Measurements from ENCODE around the gene HILPDA. TPM values are rescaled to one million over a fixed set of nuclear protein-coding genes. Genes with fewer than 3 reads are reported as not detected.

HILPDA gene
- total RNA-seq, 2 experiments from 2014 or later, result 22.4 to 33.9 TPM

DNA sequence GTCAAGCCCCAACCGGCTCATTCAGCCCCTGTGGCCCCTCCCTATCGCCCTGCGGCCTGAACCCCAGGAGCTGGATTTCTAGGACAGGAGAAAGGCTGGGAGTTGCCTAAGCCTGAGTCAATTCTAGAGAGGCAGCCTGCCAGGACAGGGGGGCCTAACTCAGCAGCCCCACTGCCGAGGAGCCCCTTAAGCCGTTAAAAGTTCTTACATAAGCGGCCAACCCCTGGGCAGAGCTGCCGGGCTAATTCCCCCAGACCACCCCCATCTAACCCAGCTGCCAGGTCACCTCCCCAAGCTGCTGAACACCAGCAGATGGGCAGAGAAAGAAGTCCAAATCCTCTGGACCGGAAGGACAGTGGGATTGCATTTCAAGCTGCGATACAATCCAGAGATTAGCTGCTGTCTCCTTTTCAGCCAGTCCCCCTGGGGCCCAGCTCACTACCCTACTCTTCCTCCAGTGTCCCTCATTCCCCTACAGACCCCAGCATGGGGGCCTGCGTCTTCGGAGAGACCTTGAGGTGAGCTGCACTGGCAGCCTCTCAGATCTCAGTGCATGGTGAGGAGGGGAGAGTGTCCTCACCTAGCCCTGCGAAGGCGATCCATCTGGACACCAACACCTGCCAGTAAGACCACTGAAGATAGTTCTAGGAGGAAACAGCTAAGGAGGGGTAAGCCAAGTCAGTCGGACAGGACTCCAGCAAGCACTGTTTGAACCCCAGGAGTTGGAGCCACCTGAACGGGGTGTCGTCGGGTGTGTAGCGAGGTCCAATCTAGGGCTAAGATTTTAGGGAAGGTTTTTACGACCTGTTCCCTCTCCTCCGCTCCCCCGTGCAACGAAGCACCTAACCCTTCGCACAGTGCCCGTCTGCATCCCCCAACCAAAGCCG, 46.7 kb upstream of the HILPDA start:
- intact Hi-C loops (cut with micrococcal nuclease; ENCODE audit: unreplicated experiment), result loop anchor here (1.0 kb wide), 1 partner anchor 66 kb away; the partner anchor contains the start of gene RBM28
- ChIA-PET CTCF (ENCODE audit: unreplicated experiment) (no interaction called here), POLR2A (interaction anchor here (0.5 to 0.7 kb wide), 4 partner anchors 8 to 342 kb away, joined by 3 to 4 read pairs (median 3); partner anchors contain the start of gene HILPDA)
- Histone ChIP-seq H3K4me1 (ENCODE audit: insufficient read depth, low read length, poor library complexity, severe bottlenecking) (peaks cover 17% of the 10 kb centered on the region), H3K4me3 (ENCODE audit: low read depth, low read length, poor library complexity, severe bottlenecking) (peak overlapping the region; percentile 72), H4K20me1 (ENCODE audit: insufficient read depth, low read length) (no peaks in the 10 kb centered on the region), H3K27ac (ENCODE audit: low read depth, low read length, poor library complexity, severe bottlenecking) (no peak overlapping the region), H3K9me2 (ENCODE audit: insufficient read depth, low read length) (no peaks in the 10 kb centered on the region), H2AFZ (ENCODE audit: low read length) (peak overlapping the region; percentile 91; the same call in 1 of the 2 replicates), H3K36me3 (ENCODE audit: insufficient read depth, low read length) (no peaks in the 10 kb centered on the region), H3K9me3 (ENCODE audit: low read length) (no peaks in the 10 kb centered on the region), H3K4me2 (ENCODE audit: low read length) (peak overlapping the region; percentile 100), H3K79me2 (ENCODE audit: insufficient read depth, low read depth, low read length) (peaks cover 10% of the 10 kb centered on the region; the same call in 1 of the 2 replicates)
- no peak for TF ChIP-seq CTCF (conservative IDR thresholded peaks at IDR 0.05; ENCODE audit: low read length)
- no peak for TF ChIP-seq EZH2phosphoT487 (IDR thresholded peaks at IDR 0.05; ENCODE audit: borderline replicate concordance, low read depth, low read length)
- DNase-seq (ENCODE audit: low spot score), result no peak
- no TSS peak for BruUV-seq (replicated peaks)

- no peaks in the 10 kb centered on the region for H3K9me3 ChIP-seq (ENCODE audit: low read length)
- peak within 1 kb of the TSS; percentile 100 for H3K4me2 ChIP-seq (ENCODE audit: low read length)
- intact Hi-C loops (cut with micrococcal nuclease; ENCODE audit: unreplicated experiment), result loop anchor here (1.0 kb wide), 1 partner anchor 67 kb away; the partner anchor contains the start of gene RBM28
- CTCF ChIA-PET (ENCODE audit: unreplicated experiment), result no interaction called here
- POLR2A ChIA-PET, result interaction anchor here (0.6 to 0.7 kb wide), 3 partner anchors 9 to 225 kb away, joined by 3 to 4 read pairs (median 3); partner anchors contain the start of gene HILPDA
- peak; percentile 57 for DNase-seq (ENCODE audit: low spot score)
- TF ChIP-seq CTCF (conservative IDR thresholded peaks at IDR 0.05; ENCODE audit: low read length) (no peak), EZH2phosphoT487 (IDR thresholded peaks at IDR 0.05; ENCODE audit: borderline replicate concordance, low read depth, low read length) (peak; percentile 67; the same call in 1 of the 2 replicates)
- peaks cover 9% of the 10 kb centered on the region for H3K4me1 ChIP-seq (ENCODE audit: insufficient read depth, low read length, poor library complexity, severe bottlenecking)
- H3K36me3 ChIP-seq (ENCODE audit: insufficient read depth, low read length), result no peaks in the 10 kb centered on the region
- BruUV-seq (replicated peaks), result no TSS peak
- H2AFZ ChIP-seq (ENCODE audit: low read length), result peak within 1 kb of the TSS; percentile 91
- H3K27ac ChIP-seq (ENCODE audit: low read depth, low read length, poor library complexity, severe bottlenecking), result no peak within 1 kb of the TSS
- H4K20me1 ChIP-seq (ENCODE audit: insufficient read depth, low read length), result no peaks in the 10 kb centered on the region
- H3K9me2 ChIP-seq (ENCODE audit: insufficient read depth, low read length), result no peaks in the 10 kb centered on the region
- peaks cover 4% of the 10 kb centered on the region; the same call in 1 of the 2 replicates for H3K79me2 ChIP-seq (ENCODE audit: insufficient read depth, low read depth, low read length)
- peak within 1 kb of the TSS; percentile 72 for H3K4me3 ChIP-seq (ENCODE audit: low read depth, low read length, poor library complexity, severe bottlenecking)
These were observed 45.9 kb upstream of the HILPDA start, which contains the start of gene IMPDH1 for GRCh38 chr7:128409596-128410450. Gene IMPDH1, minus strand, starts transcription at chr7:128409982. Its CDS starts 81 bp downstream, at chr7:128409901.
